Ishikawa (cell line): ENCODE data around the gene MIA3.

Experiments
- CEBPB ChIP-seq: IDR thresholded peaks from 2 replicates; pipeline ENCODE4 v1.6.1; 2012
- CREB1 ChIP-seq: IDR thresholded peaks from 2 replicates; pipeline ENCODE4 v1.6.1; 2012; ENCODE audit warnings: low read depth
- EP300 ChIP-seq: IDR thresholded peaks from 2 replicates; pipeline ENCODE4 v1.6.1; 2012; ENCODE audit warnings: borderline replicate concordance
- RAD21 ChIP-seq: IDR thresholded peaks from 2 replicates; pipeline ENCODE4 v1.6.1; 2012; ENCODE audit warnings: low read depth

- TF ChIP-seq EP300 (no peak), CREB1 (no peak), CEBPB (no peak), RAD21 (no peak)
Observed at GRCh38 chr1:222579316-222579715, 38.6 kb upstream of the MIA3 start.
